Endodermal cell (in vitro differentiated cells): ENCODE data around the gene EMID1. TPM values are rescaled to one million over a fixed set of nuclear protein-coding genes. Genes with fewer than 3 reads are reported as not detected.
"Not testable (repeated sequence)": the region's sequence is repeated elsewhere in the genome, so short reads cannot be mapped to it uniquely, and the experiment has no call there.

Source experiments
- DNase-seq: peaks from one replicate; pipeline ENCODE4 v3.0.0-alpha.2; 2017
- H3K27ac ChIP-seq: 2 replicates; pipeline ENCODE4 v1.5.1; 2013; ENCODE audit warnings: mild to moderate bottlenecking, low read depth, low read length, moderate library complexity
- H3K27me3 ChIP-seq: 2 replicates; pipeline ENCODE4 v1.6.1; 2013; ENCODE audit warnings: mild to moderate bottlenecking, low read length, moderate library complexity; ENCODE audit not compliant: insufficient read depth, control insufficient read depth, poor library complexity, severe bottlenecking
- H3K36me3 ChIP-seq: 2 replicates; pipeline ENCODE4 v1.7.0; 2013; ENCODE audit warnings: mild to moderate bottlenecking, low read length, moderate library complexity; ENCODE audit not compliant: control insufficient read depth, insufficient read depth
- H3K4me1 ChIP-seq: one replicate; pipeline ENCODE4 v1.7.0; 2013; ENCODE audit warnings: low read length; ENCODE audit not compliant: control insufficient read depth, insufficient read depth
- H3K4me3 ChIP-seq: 2 replicates; pipeline ENCODE4 v1.5.1; 2013; ENCODE audit warnings: mild to moderate bottlenecking, low read length, moderate library complexity
- H3K9ac ChIP-seq: 2 replicates; pipeline ENCODE4 v1.6.1; 2013; ENCODE audit warnings: mild to moderate bottlenecking, low read length, moderate library complexity; ENCODE audit not compliant: poor library complexity, severe bottlenecking; ENCODE audit errors: extremely low read depth
- H3K9me3 ChIP-seq: 2 replicates; pipeline ENCODE4 v1.6.1; 2013; ENCODE audit warnings: mild to moderate bottlenecking, low read length, moderate library complexity; ENCODE audit not compliant: control insufficient read depth
- H3K27ac Mint-ChIP-seq: 2 replicates; pipeline ENCODE4 v1.8.0; 2020; ENCODE audit warnings: mixed read lengths
- H3K27me3 Mint-ChIP-seq: 2 replicates; pipeline ENCODE4 v1.8.0; 2021; ENCODE audit warnings: mild to moderate bottlenecking, mixed read lengths; ENCODE audit not compliant: insufficient read depth
- H3K36me3 Mint-ChIP-seq: 2 replicates; pipeline ENCODE4 v1.8.0; 2020; ENCODE audit warnings: low read depth, mixed read lengths
- H3K4me1 Mint-ChIP-seq: 2 replicates; pipeline ENCODE4 v1.8.0; 2020; ENCODE audit warnings: mixed read lengths
- H3K4me3 Mint-ChIP-seq: 2 replicates; pipeline ENCODE4 v1.8.0; 2020; ENCODE audit warnings: mild to moderate bottlenecking, moderate library complexity, mixed read lengths
- H3K9me3 Mint-ChIP-seq: 2 replicates; pipeline ENCODE4 v1.8.0; 2020; ENCODE audit warnings: mild to moderate bottlenecking, mixed read lengths
- WGBS, 2 experiments: methylation state at CpG; one replicate each; pipeline versions ENCODE4 v1.1.5 to v1.1.7; 2013; ENCODE audit warnings: missing lambda C conversion rate in 2 of 2, mixed read lengths in 1 of 2; ENCODE audit not compliant: insufficient coverage in 1 of 2, insufficient read length in 1 of 2; 5-methylcytosine and 5-hydroxymethylcytosine counted together
- total RNA-seq, 2 donors: library from RNA; stranded (reverse); fragmentation: NEBNext Ultra II Directional in 1 of 2; extraction: Animal tissue kit (Norgen Biotek cat#: 25700) in 1 of 2; gene quantifications; 2 replicates in 1 of 2; 3 replicates in 1 of 2; pipeline ENCODE4 v1.2.1, GENCODE V29; 2021
- TF ChIP-seq, protein P1 (sequence below): fragments of 200-600 bp; sonication (generic); conservative IDR thresholded peaks from 2 replicates; pipeline ENCODE4 v1.5.0; 2021; ENCODE audit warnings: antibody characterized with exemption, mild to moderate bottlenecking

EMID1 gene
- total RNA-seq, 2 donors from 2014 or later, result 19.8 to 41.8 TPM

GRCh38 chr22:29243874-29244446 is 38.3 kb downstream of the EMID1 start:
- H3K36me3 Mint-ChIP-seq, result peaks cover 42% of the 10 kb centered on the region
- H3K9me3 ChIP-seq, result peaks cover 20% of the 10 kb centered on the region
- no peak for DNase-seq
- H3K9me3 Mint-ChIP-seq, result peaks cover 29% of the 10 kb centered on the region
- no peaks in the 10 kb centered on the region for H3K4me1 ChIP-seq
- TF ChIP-seq, protein P1, sequence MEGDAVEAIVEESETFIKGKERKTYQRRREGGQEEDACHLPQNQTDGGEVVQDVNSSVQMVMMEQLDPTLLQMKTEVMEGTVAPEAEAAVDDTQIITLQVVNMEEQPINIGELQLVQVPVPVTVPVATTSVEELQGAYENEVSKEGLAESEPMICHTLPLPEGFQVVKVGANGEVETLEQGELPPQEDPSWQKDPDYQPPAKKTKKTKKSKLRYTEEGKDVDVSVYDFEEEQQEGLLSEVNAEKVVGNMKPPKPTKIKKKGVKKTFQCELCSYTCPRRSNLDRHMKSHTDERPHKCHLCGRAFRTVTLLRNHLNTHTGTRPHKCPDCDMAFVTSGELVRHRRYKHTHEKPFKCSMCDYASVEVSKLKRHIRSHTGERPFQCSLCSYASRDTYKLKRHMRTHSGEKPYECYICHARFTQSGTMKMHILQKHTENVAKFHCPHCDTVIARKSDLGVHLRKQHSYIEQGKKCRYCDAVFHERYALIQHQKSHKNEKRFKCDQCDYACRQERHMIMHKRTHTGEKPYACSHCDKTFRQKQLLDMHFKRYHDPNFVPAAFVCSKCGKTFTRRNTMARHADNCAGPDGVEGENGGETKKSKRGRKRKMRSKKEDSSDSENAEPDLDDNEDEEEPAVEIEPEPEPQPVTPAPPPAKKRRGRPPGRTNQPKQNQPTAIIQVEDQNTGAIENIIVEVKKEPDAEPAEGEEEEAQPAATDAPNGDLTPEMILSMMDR, result no peak
- H3K27ac ChIP-seq, result no peak overlapping the region
- H3K27me3 ChIP-seq, result no peaks in the 10 kb centered on the region
- peaks cover 1% of the 10 kb centered on the region for H3K27me3 Mint-ChIP-seq
- H3K4me3 Mint-ChIP-seq, result no peak overlapping the region
- no peak overlapping the region for H3K27ac Mint-ChIP-seq
- 82 to 91% methylated on average over 8 to 9 of the region's 11 CpGs for WGBS, 2 experiments
- no peaks in the 10 kb centered on the region for H3K4me1 Mint-ChIP-seq
- H3K9ac ChIP-seq, result no peak overlapping the region
- no peaks in the 10 kb centered on the region for H3K36me3 ChIP-seq
- H3K4me3 ChIP-seq, result no peak overlapping the region

- Histone ChIP-seq H3K36me3 (no peaks in the 10 kb centered on the region), H3K4me3 (no peak overlapping the region), H3K27me3 (no peaks in the 10 kb centered on the region), H3K4me1 (no peaks in the 10 kb centered on the region), H3K9me3 (peaks cover 15% of the 10 kb centered on the region), H3K9ac (no peak overlapping the region), H3K27ac (no peak overlapping the region)
- Mint-ChIP-seq H3K4me1 (no peaks in the 10 kb centered on the region), H3K36me3 (peaks cover 37% of the 10 kb centered on the region), H3K4me3 (no peak overlapping the region), H3K27me3 (peaks cover 1% of the 10 kb centered on the region), H3K27ac (no peak overlapping the region), H3K9me3 (peaks cover 25% of the 10 kb centered on the region)
- WGBS, 2 experiments, result 87 to 88% methylated on average over 3 to 7 of the region's 7 CpGs
- TF ChIP-seq, protein P1, result no peak
- DNase-seq, result peak; percentile 61
Measured at GRCh38 chr22:29244785-29245625, 39.3 kb downstream of the EMID1 start.

DNA sequence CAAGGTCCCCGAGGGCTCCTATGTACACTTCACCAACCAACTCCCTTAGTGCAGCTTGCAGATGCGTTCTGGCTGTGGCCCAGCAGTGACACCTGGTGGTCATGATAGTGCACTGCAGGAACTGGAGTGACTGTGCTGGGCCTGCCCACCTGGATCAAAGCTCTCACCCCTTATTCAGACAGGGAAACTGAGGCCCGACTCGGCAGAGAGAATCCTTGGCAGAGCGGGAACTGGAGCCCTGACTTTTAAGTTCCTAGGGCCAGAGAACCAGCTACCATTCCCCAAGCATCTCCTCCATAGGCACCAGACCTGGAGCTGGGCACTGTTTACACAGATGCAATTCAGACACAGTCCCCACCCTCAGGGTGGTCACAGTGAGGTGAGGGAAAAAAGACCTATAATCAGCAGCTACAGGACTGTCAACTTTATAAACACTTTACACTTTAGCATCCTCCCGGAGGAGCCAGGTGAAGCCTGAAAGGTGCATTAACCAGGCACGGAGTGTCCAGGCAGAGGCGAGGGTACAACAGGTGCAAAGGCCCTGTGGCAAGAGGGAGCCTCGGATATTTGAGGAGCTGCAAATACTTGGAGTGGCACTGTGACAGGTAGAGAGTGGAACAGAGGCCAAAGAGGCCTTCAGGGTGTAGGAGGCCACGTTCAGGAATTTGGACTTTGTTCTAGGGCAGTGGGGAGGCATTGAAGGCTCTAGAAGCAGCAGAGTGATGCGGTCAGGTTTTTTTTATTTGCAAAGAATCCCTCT is 40.1 kb downstream of the EMID1 start:
- Histone ChIP-seq H3K9me3 (peaks cover 15% of the 10 kb centered on the region), H3K4me1 (no peaks in the 10 kb centered on the region), H3K27me3 (no peaks in the 10 kb centered on the region), H3K27ac (no peak overlapping the region), H3K9ac (no peak overlapping the region), H3K36me3 (no peaks in the 10 kb centered on the region), H3K4me3 (no peak overlapping the region)
- 49 to 55% methylated on average over 10 to 11 of the region's 11 CpGs for WGBS, 2 experiments
- peaks cover 1% of the 10 kb centered on the region for H3K27me3 Mint-ChIP-seq
- H3K36me3 Mint-ChIP-seq, result peaks cover 32% of the 10 kb centered on the region
- H3K27ac Mint-ChIP-seq, result no peak overlapping the region
- TF ChIP-seq, protein P1, result peak; percentile 94
- peak; percentile 91 for DNase-seq
- no peaks in the 10 kb centered on the region for H3K4me1 Mint-ChIP-seq
- no peak overlapping the region for H3K4me3 Mint-ChIP-seq
- H3K9me3 Mint-ChIP-seq, result peaks cover 21% of the 10 kb centered on the region

- H3K27me3 Mint-ChIP-seq, H3K9me3 ChIP-seq, H3K4me1 Mint-ChIP-seq, H3K27ac ChIP-seq, H3K9me3 Mint-ChIP-seq, DNase-seq, H3K9ac ChIP-seq, H3K4me3 ChIP-seq, H3K27me3 ChIP-seq, H3K27ac Mint-ChIP-seq, H3K4me3 Mint-ChIP-seq, H3K36me3 ChIP-seq, H3K4me1 ChIP-seq: not testable (repeated sequence)
- WGBS, 2 experiments, result 89 to 93% methylated on average over 3 to 10 of the region's 10 CpGs
- H3K36me3 Mint-ChIP-seq, result peaks cover 13% of the 10 kb centered on the region
Measured at GRCh38 chr22:29247891-29248290, 42.2 kb downstream of the EMID1 start.
